Measurements from ENCODE around the gene ATP2C2.

ATP2C2 gene

DNA sequence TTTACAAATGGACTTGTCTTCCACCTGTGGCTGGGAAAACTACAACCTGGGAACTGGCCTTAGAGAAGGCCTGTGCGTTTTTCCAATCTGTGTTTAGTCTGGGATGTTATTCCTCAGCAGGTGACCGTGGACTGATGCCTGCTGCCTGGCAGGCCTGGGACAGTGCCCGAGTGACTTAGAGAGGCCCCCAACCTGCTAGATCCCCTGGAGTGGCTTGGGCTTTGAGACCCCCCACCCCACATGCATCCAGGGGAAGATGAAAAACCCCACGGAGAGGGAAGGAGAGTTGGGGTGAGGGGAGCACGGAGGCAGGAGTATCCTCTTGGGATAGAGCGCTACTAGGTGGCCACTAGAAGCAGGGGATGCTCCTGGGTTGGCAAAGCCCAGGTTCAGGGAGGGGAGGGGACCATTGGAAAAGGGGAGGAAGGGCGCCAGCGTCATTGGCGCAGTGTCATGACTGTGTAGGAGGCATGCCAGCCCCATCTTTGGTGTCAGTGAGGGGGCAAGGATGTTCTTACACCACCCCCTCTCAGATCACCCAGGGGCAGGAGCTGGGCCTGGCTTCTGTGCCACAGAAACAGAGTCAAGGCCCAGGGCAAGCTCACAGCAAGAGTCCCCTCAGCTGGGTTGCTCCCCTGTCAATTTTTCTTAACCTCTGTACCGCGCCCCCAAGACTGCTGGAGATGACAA is 82.0 kb downstream of the ATP2C2 start:
- TF ChIP-seq GATA2 (IDR thresholded peaks at IDR 0.05; ENCODE audit: low read depth, low read length) (no peak), GATA3 (IDR thresholded peaks at IDR 0.05; ENCODE audit: low read depth, low read length) (no peak)

DNA sequence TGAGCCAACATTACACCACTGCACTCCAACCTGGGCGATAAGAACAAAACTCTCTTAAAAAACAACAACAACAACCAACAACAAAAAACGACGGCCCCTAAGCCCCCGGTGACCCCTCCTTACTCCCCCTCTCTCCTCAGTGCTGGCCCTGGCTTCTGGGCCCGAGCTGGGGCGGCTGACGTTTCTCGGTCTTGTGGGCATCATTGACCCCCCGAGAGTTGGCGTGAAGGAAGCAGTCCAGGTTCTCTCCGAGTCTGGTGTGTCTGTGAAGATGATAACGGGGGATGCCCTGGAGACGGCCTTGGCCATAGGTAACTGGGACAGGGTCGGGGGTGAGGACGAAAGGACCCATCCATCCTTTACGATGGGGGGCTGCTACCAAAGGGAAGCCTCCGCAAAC is 83.4 kb downstream of the ATP2C2 start:
- TF ChIP-seq GATA2 (IDR thresholded peaks at IDR 0.05; ENCODE audit: low read depth, low read length) = no peak
- TF ChIP-seq GATA3 (IDR thresholded peaks at IDR 0.05; ENCODE audit: low read depth, low read length) = no peak

DNA sequence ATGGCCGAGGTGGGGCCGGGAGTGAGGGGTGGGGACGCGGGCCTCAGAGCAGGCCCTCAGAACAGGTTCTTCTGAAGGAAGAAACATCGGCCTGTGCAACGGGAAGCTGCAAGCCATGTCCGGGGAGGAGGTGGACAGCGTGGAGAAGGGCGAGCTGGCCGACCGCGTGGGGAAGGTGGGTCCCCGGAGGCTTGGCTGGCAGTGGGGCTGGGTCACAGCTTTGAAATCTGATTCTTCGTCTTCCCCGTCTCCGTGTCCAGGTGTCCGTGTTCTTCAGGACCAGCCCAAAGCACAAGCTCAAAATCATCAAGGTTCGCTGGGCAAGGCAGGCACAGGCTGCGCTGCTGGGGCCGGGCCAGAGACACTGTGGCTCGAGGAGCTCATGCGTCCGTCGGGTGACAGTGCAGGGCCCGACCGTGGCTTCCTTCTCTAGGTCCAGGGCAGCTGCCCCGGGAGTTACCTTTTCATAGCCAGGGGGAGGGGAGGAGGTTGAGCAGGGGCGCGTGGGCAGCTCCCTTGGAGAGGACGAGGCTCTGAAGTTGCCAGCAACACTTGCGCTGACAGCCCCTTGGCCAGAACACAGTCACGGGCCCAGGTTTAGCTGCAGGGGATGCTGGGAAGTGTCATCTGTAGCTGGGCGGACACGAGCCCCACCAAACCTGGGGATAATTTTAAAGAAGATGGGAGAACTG is 84.9 kb downstream of the ATP2C2 start:
- TF ChIP-seq GATA2 (IDR thresholded peaks at IDR 0.05; ENCODE audit: low read depth, low read length) (no peak), GATA3 (IDR thresholded peaks at IDR 0.05; ENCODE audit: low read depth, low read length) (no peak)

- TF ChIP-seq GATA3 (IDR thresholded peaks at IDR 0.05; ENCODE audit: low read depth, low read length) (no peak), GATA2 (IDR thresholded peaks at IDR 0.05; ENCODE audit: low read depth, low read length) (no peak)
Measured at GRCh38 chr16:84454611-84455010, 86.3 kb downstream of the ATP2C2 start.

DNA sequence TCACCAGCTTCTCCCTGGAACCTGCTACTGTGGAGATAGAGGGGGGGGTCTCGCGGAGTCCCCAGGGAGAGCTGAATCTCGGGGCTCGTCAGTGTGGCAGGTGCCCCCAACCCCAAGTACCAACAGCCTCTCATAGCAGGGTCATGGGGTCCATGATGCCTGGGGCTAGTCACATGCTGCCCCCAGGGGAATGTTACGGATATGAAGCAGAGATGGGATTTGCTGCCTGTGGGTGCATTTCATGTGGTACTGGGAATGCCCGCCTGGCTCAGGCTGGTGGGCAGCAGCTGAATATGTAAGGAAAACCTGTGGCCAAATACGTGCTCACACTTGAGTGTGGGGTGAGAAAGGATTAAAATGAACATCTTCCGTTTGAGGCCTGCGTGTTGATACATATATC is 86.7 kb downstream of the ATP2C2 start:
- TF ChIP-seq GATA3 (IDR thresholded peaks at IDR 0.05; ENCODE audit: low read depth, low read length) = no peak
- TF ChIP-seq GATA2 (IDR thresholded peaks at IDR 0.05; ENCODE audit: low read depth, low read length) = no peak

DNA sequence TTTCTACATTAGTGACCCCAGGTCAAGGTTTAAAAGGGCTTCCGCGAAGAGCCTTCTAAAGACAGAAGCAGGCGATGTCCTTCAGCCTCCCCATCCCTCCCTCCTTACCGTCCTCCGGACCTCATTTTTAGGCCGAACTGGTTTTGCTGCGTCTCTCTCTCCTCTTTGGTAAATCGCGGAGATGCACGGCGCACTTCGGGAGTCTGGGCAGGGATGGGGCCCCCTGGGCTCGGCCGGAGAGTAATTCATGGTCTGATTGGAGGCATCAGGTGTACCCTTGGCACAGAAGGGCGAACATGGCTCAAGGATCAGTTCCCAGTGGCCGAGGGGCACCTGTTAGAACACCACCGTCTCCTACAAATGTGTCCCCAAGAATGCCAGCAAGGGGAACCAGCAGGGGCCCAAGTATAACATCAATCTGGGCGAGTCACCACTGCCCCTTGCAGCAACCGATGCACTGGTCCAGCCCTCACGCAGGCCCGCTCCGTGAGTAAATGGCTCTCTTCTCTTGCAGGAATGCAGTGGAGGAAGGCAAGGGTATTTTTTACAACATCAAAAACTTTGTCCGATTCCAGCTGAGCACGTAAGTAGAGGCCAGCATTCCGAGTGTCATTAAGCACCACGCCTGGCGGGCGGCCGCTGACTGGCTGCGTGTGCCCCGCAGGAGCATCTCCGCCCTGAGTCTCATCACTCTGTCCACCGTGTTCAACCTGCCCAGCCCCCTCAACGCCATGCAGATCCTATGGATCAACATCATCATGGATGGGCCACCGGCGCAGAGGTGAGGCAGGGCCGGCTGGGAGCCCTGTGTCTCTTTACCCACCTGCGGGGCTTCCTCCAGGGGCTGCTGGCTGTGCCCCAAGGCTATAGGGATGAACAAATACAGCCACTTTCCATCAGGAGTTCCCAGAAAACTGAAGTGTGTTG is 90.5 kb downstream of the ATP2C2 start:
- no peak for TF ChIP-seq GATA3 (IDR thresholded peaks at IDR 0.05; ENCODE audit: low read depth, low read length)
- no peak for TF ChIP-seq GATA2 (IDR thresholded peaks at IDR 0.05; ENCODE audit: low read depth, low read length)

DNA sequence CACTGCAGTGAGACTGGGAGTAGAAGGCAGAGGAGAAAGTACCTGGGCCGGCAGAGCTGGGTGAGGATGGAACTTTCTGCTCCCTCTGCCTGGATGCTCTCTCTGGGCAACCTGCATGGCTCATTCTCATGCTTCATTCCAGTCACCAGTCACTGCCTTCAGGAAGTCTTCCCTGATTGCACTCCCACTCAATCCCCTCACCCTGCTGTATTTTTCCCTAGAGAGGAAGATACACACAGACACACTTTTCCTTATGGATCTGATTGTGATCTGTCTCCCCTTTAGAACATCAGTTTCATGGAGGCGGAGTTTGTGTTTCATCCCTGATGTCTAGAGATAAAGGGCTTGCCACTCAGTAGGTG is 91.2 kb downstream of the ATP2C2 start:
- TF ChIP-seq GATA2 (IDR thresholded peaks at IDR 0.05; ENCODE audit: low read depth, low read length) (no peak), GATA3 (IDR thresholded peaks at IDR 0.05; ENCODE audit: low read depth, low read length) (no peak)

DNA sequence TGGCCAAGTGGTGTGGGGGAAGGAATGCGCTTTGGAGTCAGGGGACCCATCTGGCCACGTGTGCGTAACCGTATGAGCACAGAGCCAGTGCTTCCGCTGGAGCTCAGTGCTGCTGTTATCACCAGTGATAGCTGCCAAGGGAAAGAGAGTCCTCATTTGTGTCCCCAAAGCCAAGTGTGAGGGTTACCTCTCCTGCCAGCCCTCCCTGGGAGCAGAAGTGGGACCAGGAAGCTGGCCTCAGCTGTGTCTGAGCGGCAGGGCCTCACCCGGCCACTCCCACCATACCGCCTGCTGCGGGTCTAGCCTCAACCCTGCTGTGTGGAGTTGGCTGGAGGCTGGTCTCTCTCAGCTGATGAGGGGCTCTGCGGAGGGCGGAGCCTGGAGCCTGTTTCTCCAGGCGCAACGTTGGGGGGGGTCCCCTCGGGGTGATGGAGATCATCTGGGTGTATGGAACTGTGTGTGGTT is 91.6 kb downstream of the ATP2C2 start:
- TF ChIP-seq GATA3 (IDR thresholded peaks at IDR 0.05; ENCODE audit: low read depth, low read length) (no peak), GATA2 (IDR thresholded peaks at IDR 0.05; ENCODE audit: low read depth, low read length) (no peak)

DNA sequence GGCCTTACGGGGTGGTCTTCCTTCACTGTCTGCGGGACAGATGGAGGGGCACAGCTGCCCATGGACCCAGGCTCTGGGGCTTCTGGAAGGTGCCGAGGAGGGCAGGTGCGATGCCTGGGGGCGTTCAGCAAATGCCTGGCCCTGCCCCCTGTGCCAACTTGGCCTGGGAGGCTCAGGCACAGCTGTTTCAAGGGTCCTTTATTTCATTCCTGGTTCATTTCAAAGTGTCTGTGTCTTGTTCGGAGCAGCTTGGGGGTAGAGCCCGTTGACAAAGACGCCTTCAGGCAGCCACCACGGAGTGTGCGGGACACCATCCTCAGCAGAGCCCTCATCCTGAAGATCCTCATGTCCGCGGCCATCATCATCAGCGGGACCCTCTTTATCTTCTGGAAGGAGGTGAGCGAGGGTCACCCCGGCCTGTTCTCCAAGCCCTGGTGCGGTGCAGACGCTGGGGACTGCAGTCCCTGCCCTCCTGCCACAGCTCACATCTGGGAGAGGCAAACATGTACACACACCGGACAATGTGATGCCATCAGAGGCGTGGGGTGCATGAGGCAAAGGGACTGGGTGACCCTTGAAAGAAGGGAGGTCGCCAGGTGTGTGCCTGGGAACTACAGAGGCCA is 92.2 kb downstream of the ATP2C2 start:
- TF ChIP-seq GATA2 (IDR thresholded peaks at IDR 0.05; ENCODE audit: low read depth, low read length) (no peak), GATA3 (IDR thresholded peaks at IDR 0.05; ENCODE audit: low read depth, low read length) (no peak)

GRCh38 chr16:84461029-84461412 is 92.7 kb downstream of the ATP2C2 start:
- TF ChIP-seq GATA2 (IDR thresholded peaks at IDR 0.05; ENCODE audit: low read depth, low read length) = no peak
- TF ChIP-seq GATA3 (IDR thresholded peaks at IDR 0.05; ENCODE audit: low read depth, low read length) = no peak

DNA sequence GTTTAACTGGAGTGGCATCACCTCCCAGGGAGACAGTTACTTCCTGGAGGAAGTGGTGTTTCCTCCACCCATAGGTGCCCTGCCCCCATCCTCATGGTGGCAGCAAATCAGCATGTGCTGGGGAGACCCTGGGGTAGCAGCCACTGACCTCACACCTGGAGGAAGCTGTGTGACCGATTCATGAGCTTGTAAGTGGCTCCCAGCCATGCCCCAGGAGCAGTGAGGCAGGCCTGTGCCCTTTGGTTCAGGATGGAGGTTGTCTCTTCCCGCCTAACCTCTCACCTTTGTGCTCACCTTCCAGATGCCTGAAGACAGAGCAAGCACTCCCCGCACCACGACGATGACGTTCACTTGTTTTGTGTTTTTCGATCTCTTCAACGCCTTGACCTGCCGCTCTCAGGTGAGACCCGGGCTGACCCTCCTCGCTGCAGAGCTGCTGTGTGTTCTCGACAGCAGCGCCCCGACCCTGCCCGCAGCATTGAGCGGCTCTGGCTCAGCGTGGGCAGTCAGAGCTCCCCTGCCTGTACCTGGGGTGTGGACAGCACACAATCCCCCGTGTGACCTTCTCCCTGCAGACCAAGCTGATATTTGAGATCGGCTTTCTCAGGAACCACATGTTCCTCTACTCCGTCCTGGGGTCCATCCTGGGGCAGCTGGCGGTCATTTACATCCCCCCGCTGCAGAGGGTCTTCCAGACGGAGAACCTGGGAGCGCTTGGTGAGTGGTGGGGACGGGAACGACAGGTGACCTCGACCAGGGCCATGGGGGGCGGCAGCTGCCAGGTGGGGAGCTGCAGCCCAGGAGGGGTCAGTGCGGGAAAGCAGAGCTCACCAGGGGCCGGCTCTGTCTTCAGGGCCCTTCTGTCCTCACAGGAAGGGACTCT is 93.3 kb downstream of the ATP2C2 start:
- TF ChIP-seq GATA2 (IDR thresholded peaks at IDR 0.05; ENCODE audit: low read depth, low read length) (no peak), GATA3 (IDR thresholded peaks at IDR 0.05; ENCODE audit: low read depth, low read length) (no peak)

DNA sequence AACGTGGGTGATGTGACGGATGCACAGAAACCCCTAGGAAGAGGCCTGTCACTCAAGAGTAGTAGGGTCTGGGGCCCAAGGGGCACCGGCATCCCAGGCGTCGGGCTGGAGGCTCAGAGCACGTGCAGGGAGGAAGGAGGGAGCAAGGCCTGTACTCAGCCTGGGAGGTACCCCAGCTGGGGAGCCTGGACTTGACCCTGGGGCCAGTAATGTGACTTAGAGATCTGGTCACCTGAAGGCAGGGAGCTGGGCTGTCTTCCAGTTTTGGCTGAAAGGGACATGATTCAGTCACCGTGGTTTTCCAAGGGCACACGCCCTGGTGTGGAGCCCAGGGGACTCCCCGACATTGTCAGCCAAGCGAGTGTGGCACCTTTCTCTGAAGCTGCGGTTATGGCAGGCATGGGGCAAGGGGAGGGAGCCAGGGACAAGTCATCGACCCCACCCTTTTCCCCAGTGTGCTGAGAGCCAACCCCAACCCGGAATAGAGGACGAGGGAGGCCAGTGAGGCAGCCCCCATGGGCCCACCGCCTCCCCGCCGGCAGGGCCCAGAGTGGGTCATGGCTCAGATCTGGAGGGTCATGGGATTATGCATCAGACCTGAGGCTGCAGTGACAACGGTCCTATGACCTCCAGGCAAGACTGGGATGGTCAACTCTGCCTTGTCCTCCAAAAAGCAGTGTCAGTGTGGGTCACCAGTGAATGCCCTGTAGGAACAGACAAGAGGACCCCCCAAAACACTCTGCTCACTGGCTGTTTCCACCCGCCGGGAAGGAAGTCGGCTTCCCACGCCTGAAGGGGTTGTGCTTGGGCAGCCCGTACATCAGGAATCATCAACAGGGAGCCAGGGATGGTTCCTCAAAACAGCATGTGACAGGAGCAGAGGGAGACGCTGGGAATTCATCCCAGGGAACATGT is 94.2 kb downstream of the ATP2C2 start:
- TF ChIP-seq GATA2 (IDR thresholded peaks at IDR 0.05; ENCODE audit: low read depth, low read length) (no peak), GATA3 (IDR thresholded peaks at IDR 0.05; ENCODE audit: low read depth, low read length) (no peak)
